Keratinocyte (primary cell): ENCODE results near the gene UNK. TPM values are rescaled to one million over a fixed set of nuclear protein-coding genes. Genes with fewer than 3 reads are reported as not detected.
"Not testable (repeated sequence)": the region's sequence is repeated elsewhere in the genome, so short reads cannot be mapped to it uniquely, and the experiment has no call there.

Source experiments
- DNase-seq: peaks from one replicate; pipeline ENCODE4 v3.0.0-alpha.2; 2011; ENCODE audit warnings: low read depth, missing footprints, low spot score
- FAIRE-seq: peaks from 2 replicates; lab custom pipeline; 2011; peaks lifted over from hg19 to GRCh38; lab: Jason Lieb, UNC
- H2AFZ ChIP-seq: 2 replicates; pipeline ENCODE4 v1.6.0; 2012; ENCODE audit warnings: low read length, control low read depth, inconsistent platforms; ENCODE audit not compliant: control insufficient read depth
- H3K27ac ChIP-seq: 2 replicates; pipeline ENCODE4 v1.5.1; 2011; ENCODE audit warnings: low read length; ENCODE audit not compliant: control insufficient read depth, insufficient read depth
- H3K27me3 ChIP-seq: 3 replicates; pipeline ENCODE4 v1.6.0; 2011; ENCODE audit warnings: low read length; ENCODE audit not compliant: control insufficient read depth, insufficient read depth; ENCODE audit errors: extremely low read depth
- H3K36me3 ChIP-seq, 2 experiments: 2 replicates in 1 of 2; 3 replicates in 1 of 2; pipeline ENCODE4 v1.5.1; 2011; ENCODE audit warnings: low read length in 2 of 2, mild to moderate bottlenecking in 1 of 2; ENCODE audit not compliant: control insufficient read depth in 2 of 2, insufficient read depth in 2 of 2; ENCODE audit errors: extremely low read depth in 1 of 2
- H3K4me1 ChIP-seq: 3 replicates; pipeline ENCODE4 v1.5.1; 2011; ENCODE audit warnings: low read length; ENCODE audit not compliant: control insufficient read depth, insufficient read depth; ENCODE audit errors: extremely low read depth
- H3K4me2 ChIP-seq: 3 replicates; pipeline ENCODE4 v1.6.0; 2011; ENCODE audit warnings: low read depth, low read length; ENCODE audit not compliant: control insufficient read depth, insufficient read depth; ENCODE audit errors: extremely low read depth
- H3K4me3 ChIP-seq, 3 experiments: fragments of 200-600 bp in 1 of 3; sonication (generic) in 1 of 3; 2 replicates in 2 of 3; 3 replicates in 1 of 3; pipeline ENCODE4 v1.5.1; 2011 to 2016; ENCODE audit warnings: low read length in 3 of 3, mild to moderate bottlenecking in 3 of 3, control low read depth in 2 of 3, inconsistent platforms in 1 of 3, low read depth in 1 of 3, mixed read lengths in 1 of 3, mixed run types in 1 of 3, moderate library complexity in 1 of 3; ENCODE audit not compliant: control insufficient read depth in 2 of 3, insufficient read depth in 2 of 3; ENCODE audit errors: extremely low read depth in 1 of 3
- H3K79me2 ChIP-seq: 2 replicates; pipeline ENCODE4 v1.6.0; 2012; ENCODE audit warnings: low read length; ENCODE audit not compliant: control insufficient read depth, insufficient read depth
- H3K9ac ChIP-seq: 3 replicates; pipeline ENCODE4 v1.6.0; 2011; ENCODE audit warnings: low read length; ENCODE audit not compliant: control insufficient read depth, insufficient read depth; ENCODE audit errors: extremely low read depth
- H3K9me1 ChIP-seq: 3 replicates; pipeline ENCODE4 v1.6.0; 2011; ENCODE audit warnings: low read length; ENCODE audit not compliant: control insufficient read depth, insufficient read depth; ENCODE audit errors: extremely low read depth
- H3K9me3 ChIP-seq: 2 replicates; pipeline ENCODE4 v1.5.1; 2012; ENCODE audit warnings: low read depth, low read length; ENCODE audit not compliant: control insufficient read depth
- H4K20me1 ChIP-seq: 3 replicates; pipeline ENCODE4 v1.6.0; 2011; ENCODE audit warnings: low read length; ENCODE audit not compliant: control insufficient read depth, insufficient read depth; ENCODE audit errors: extremely low read depth
- EZH2 ChIP-seq: IDR thresholded peaks from one replicate; pipeline ENCODE4 v1.6.1; 2012; ENCODE audit warnings: inconsistent platforms, mild to moderate bottlenecking, low read length, moderate library complexity
- dilution Hi-C: fragments of 300-500 bp; cut with MboI; formaldehyde crosslinking; loops from one replicate; pipeline ENCODE4 v1.7.0; 2020; ENCODE audit warnings: low sequenced_read_pairs; ENCODE audit not compliant: extremely low pct_ligation_motif_present
- polyA plus RNA-seq, 5 experiments: library from polyadenylated mRNA; depleted of rRNA in 3 of 5; stranded (reverse) in 3 of 5; stranded (forward) in 1 of 5; unstranded in 1 of 5; fragments of >200 nt; gene quantifications; 1 replicate in 1 of 5; 2 replicates in 3 of 5; 3 replicates in 1 of 5; pipeline versions ENCODE4 v1.2.1 to v1.2.3, GENCODE V29; 2011 to 2012; ENCODE audit warnings: missing spikeins in 2 of 5, low read depth in 1 of 5, low replicate concordance in 1 of 5
- TF ChIP-seq, protein P1 (sequence below), 3 experiments: IDR thresholded peaks in 1 of 3; conservative IDR thresholded peaks in 1 of 3; optimal IDR thresholded peaks in 1 of 3; 2 replicates in 2 of 3; 3 replicates in 1 of 3; pipeline versions ENCODE3 to v1.5.1; 2011; ENCODE audit warnings: low read length in 3 of 3, mild to moderate bottlenecking in 3 of 3, moderate library complexity in 2 of 3, control low read depth in 1 of 3, inconsistent platforms in 1 of 3; ENCODE audit not compliant: insufficient read depth in 2 of 3; ENCODE audit errors: extremely low read depth in 1 of 3

The UNK gene
- polyA plus RNA-seq, 1 donor (not counting 4 experiments of a cell fraction or from before 2014, with no cell fraction given): 13.0 TPM

- Histone ChIP-seq H3K9me1 (no peaks in the 10 kb centered on the region), H3K36me3 (no peaks in the 10 kb centered on the region), H4K20me1 (no peaks in the 10 kb centered on the region), H3K9me3 (no peaks in the 10 kb centered on the region), H3K4me1 (peaks cover 15% of the 10 kb centered on the region), H3K4me3 (no peak overlapping the region), H3K79me2 (no peaks in the 10 kb centered on the region), H3K27ac (no peak overlapping the region), H3K27me3 (no peaks in the 10 kb centered on the region), H2AFZ (no peak overlapping the region), H3K9ac (no peak overlapping the region), H3K4me2 (no peak overlapping the region)
- no peak for DNase-seq
- no peak for FAIRE-seq
- TF ChIP-seq, protein P1, sequence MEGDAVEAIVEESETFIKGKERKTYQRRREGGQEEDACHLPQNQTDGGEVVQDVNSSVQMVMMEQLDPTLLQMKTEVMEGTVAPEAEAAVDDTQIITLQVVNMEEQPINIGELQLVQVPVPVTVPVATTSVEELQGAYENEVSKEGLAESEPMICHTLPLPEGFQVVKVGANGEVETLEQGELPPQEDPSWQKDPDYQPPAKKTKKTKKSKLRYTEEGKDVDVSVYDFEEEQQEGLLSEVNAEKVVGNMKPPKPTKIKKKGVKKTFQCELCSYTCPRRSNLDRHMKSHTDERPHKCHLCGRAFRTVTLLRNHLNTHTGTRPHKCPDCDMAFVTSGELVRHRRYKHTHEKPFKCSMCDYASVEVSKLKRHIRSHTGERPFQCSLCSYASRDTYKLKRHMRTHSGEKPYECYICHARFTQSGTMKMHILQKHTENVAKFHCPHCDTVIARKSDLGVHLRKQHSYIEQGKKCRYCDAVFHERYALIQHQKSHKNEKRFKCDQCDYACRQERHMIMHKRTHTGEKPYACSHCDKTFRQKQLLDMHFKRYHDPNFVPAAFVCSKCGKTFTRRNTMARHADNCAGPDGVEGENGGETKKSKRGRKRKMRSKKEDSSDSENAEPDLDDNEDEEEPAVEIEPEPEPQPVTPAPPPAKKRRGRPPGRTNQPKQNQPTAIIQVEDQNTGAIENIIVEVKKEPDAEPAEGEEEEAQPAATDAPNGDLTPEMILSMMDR (optimal IDR thresholded peaks at IDR 0.05 in 1 of 3, IDR thresholded peaks at IDR 0.05 in 1 of 3, conservative IDR thresholded peaks at IDR 0.05 in 1 of 3; ENCODE audit: extremely low read depth in 1 of 3, insufficient read depth in 2 of 3, low read length in 3 of 3): no peak
- TF ChIP-seq EZH2: no peak
- dilution Hi-C loops: no loop called here
These were observed 77.3 kb downstream of the UNK start for GRCh38 chr17:75861927-75862317.

DNA sequence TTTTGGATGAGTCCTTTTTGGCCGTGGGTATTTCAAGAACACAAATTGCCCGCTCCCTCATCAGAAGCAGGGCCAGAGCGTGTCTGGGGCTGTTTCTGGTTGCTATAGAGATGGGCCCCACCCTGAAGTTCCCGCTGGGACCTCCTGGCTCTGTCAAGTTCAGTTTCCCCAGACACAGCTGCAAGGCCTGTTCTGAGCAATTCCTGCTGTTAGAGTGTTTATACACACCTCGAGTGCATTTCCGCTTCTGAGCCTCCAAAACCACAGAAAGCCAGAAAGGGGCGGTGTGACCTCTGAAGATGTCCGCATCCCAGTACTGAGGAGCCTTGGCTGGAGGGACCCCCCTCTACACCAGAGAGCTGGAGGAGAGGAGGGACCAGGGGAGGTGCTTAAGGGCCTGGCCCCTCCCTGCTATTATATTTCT is 79.9 kb downstream of the UNK start:
- TF ChIP-seq, protein P1 (optimal IDR thresholded peaks at IDR 0.05 in 1 of 3, IDR thresholded peaks at IDR 0.05 in 1 of 3, conservative IDR thresholded peaks at IDR 0.05 in 1 of 3; ENCODE audit: extremely low read depth in 1 of 3, insufficient read depth in 2 of 3, low read length in 3 of 3): no peak
- no peak for TF ChIP-seq EZH2
- Histone ChIP-seq H3K4me2 (peak overlapping the region; percentile 77), H2AFZ (peak overlapping the region; percentile 52), H3K9me1 (no peaks in the 10 kb centered on the region), H3K27me3 (no peaks in the 10 kb centered on the region), H3K9me3 (no peaks in the 10 kb centered on the region), H3K4me1 (peaks cover 15% of the 10 kb centered on the region), H4K20me1 (no peaks in the 10 kb centered on the region), H3K4me3 (peak overlapping the region in 2 of 3 experiments; percentile 32 to 45), H3K27ac (peak overlapping the region; percentile 84), H3K36me3 (no peaks in the 10 kb centered on the region), H3K79me2 (no peaks in the 10 kb centered on the region), H3K9ac (peak overlapping the region; percentile 69)
- dilution Hi-C loops: no loop called here
- DNase-seq (no peak), FAIRE-seq (peak; percentile 61)

DNA sequence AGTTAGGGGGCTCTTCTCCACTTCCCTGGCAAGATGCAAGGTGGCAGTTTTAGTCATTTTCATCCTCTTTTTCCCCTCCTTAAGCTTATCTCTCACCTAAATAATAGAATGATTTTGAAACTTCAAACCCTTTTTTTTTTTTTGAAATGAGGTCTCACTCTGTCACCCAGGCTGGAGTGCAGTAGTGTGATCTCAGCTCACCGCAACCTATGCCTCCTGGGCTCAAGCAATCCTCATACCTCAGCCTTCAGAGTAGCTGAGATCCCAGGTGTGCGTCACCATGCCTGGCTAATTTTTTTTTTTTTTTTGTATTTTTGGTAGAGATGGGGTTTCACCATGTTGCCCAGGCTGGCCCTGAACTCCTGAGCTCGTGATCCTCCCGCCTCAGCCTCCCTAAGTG is 80.3 kb downstream of the UNK start:
- H3K27me3 ChIP-seq, H4K20me1 ChIP-seq, H3K9me3 ChIP-seq, H3K9me1 ChIP-seq, H3K36me3 ChIP-seq, H3K79me2 ChIP-seq, DNase-seq, dilution Hi-C loops, FAIRE-seq: not testable (repeated sequence)
- H3K4me1 ChIP-seq: peaks cover 16% of the 10 kb centered on the region
- H3K27ac ChIP-seq: peak overlapping the region; percentile 84
- peak overlapping the region in 1 of 3 experiments; percentile 27 for H3K4me3 ChIP-seq
- H3K9ac ChIP-seq: peak overlapping the region; percentile 69
- H3K4me2 ChIP-seq: peak overlapping the region; percentile 77
- peak overlapping the region; percentile 37 for H2AFZ ChIP-seq
